Measurements from ENCODE around the gene LIN28B. TPM values are rescaled to one million over a fixed set of nuclear protein-coding genes. Genes with fewer than 3 reads are reported as not detected.

Gene LIN28B
- total and polyA plus RNA-seq, 4 donors: 0.12 to 0.14 TPM; not detected in 2

DNA sequence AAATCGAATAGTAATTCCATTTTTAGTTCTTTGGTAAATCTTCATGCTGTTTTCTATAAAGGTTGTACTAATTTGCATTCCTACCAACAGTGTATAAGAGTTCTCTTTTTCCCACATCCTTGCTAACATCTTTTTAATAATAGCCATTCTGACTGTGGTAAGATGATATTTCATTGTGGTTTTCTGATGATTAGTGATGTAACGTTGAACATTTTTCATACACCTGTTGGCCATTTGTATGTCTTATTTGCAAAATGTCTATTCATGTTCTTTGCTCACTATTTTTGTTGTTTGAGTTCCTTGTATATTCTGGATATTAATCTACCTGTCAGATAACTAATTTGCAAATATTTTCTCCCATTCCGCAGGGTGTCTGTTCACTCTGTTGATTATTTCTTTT is 64.5 kb downstream of the LIN28B start:
- DNase-seq (no peak), ATAC-seq (ENCODE audit: insufficient read depth, low FRiP score) (no peak)
- Histone ChIP-seq H3K4me3 (no peak overlapping the region), H3K9me3 (ENCODE audit: control insufficient read depth in 4 of 4, insufficient read depth in 3 of 4, low read length in 3 of 4) (no peaks in the 10 kb centered on the region), H3K27me3 (ENCODE audit: control insufficient read depth in 3 of 3, insufficient read depth in 3 of 3, low read length in 2 of 3) (no peaks in the 10 kb centered on the region), H3K36me3 (ENCODE audit: control insufficient read depth in 4 of 4, insufficient read depth in 4 of 4, low read length in 4 of 4) (no peaks in the 10 kb centered on the region), H3K27ac (ENCODE audit: low read depth in 1 of 2, low read length in 1 of 2) (no peak overlapping the region), H3K4me1 (ENCODE audit: control insufficient read depth in 5 of 5, insufficient read depth in 5 of 5, low read length in 5 of 5) (no peaks in the 10 kb centered on the region), H3K9ac (ENCODE audit: insufficient read depth in 1 of 2, low read length in 2 of 2) (no peak overlapping the region)
- WGBS, 2 donors: 92% methylated on average over 3 of the region's 3 CpGs
- TF ChIP-seq, protein P1, sequence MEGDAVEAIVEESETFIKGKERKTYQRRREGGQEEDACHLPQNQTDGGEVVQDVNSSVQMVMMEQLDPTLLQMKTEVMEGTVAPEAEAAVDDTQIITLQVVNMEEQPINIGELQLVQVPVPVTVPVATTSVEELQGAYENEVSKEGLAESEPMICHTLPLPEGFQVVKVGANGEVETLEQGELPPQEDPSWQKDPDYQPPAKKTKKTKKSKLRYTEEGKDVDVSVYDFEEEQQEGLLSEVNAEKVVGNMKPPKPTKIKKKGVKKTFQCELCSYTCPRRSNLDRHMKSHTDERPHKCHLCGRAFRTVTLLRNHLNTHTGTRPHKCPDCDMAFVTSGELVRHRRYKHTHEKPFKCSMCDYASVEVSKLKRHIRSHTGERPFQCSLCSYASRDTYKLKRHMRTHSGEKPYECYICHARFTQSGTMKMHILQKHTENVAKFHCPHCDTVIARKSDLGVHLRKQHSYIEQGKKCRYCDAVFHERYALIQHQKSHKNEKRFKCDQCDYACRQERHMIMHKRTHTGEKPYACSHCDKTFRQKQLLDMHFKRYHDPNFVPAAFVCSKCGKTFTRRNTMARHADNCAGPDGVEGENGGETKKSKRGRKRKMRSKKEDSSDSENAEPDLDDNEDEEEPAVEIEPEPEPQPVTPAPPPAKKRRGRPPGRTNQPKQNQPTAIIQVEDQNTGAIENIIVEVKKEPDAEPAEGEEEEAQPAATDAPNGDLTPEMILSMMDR (IDR thresholded peaks at IDR 0.05; ENCODE audit: control extremely low read depth, extremely low read depth): no peak

GRCh38 chr6:105022416-105022815 is 65.5 kb downstream of the LIN28B start:
- WGBS, 2 donors: 98 to 100% methylated on average over 1 of the region's 1 CpG
- Histone ChIP-seq H3K4me3 (no peak overlapping the region), H3K36me3 (ENCODE audit: control insufficient read depth in 4 of 4, insufficient read depth in 4 of 4, low read length in 4 of 4) (no peaks in the 10 kb centered on the region), H3K9ac (ENCODE audit: insufficient read depth in 1 of 2, low read length in 2 of 2) (no peak overlapping the region), H3K27ac (ENCODE audit: low read depth in 1 of 2, low read length in 1 of 2) (no peak overlapping the region), H3K4me1 (ENCODE audit: control insufficient read depth in 5 of 5, insufficient read depth in 5 of 5, low read length in 5 of 5) (no peaks in the 10 kb centered on the region), H3K9me3 (ENCODE audit: control insufficient read depth in 4 of 4, insufficient read depth in 3 of 4, low read length in 3 of 4) (no peaks in the 10 kb centered on the region), H3K27me3 (ENCODE audit: control insufficient read depth in 3 of 3, insufficient read depth in 3 of 3, low read length in 2 of 3) (no peaks in the 10 kb centered on the region)
- TF ChIP-seq, protein P1 (IDR thresholded peaks at IDR 0.05; ENCODE audit: control extremely low read depth, extremely low read depth): no peak
- DNase-seq: no peak
- ATAC-seq (ENCODE audit: insufficient read depth, low FRiP score): no peak

DNA sequence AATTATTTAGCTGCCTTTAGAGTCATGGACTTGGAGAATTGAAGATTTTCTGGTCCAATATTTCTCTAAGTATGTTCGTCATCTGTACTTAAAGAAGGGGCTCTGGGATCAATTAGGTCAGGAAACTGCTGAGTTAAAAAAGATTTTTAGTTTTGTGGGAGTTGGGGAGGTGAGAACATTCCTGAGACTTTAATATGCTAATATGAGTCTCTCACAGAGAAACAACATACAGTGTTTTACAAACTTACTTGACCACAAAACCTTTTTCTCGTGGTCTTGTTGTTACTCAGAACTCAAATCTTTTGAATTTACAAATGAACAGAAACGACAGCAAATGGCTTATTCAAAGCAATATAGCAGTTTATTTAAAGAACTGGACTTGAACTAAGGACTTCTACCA is 67.9 kb downstream of the LIN28B start:
- H3K27ac ChIP-seq (ENCODE audit: low read depth in 1 of 2, low read length in 1 of 2): no peak overlapping the region
- TF ChIP-seq, protein P1 (IDR thresholded peaks at IDR 0.05; ENCODE audit: control extremely low read depth, extremely low read depth): no peak
- ATAC-seq (ENCODE audit: insufficient read depth, low FRiP score) (no peak), DNase-seq (no peak)
- no peaks in the 10 kb centered on the region for H3K27me3 ChIP-seq (ENCODE audit: control insufficient read depth in 3 of 3, insufficient read depth in 3 of 3, low read length in 2 of 3)
- no peaks in the 10 kb centered on the region for H3K4me1 ChIP-seq (ENCODE audit: control insufficient read depth in 5 of 5, insufficient read depth in 5 of 5, low read length in 5 of 5)
- no peaks in the 10 kb centered on the region for H3K36me3 ChIP-seq (ENCODE audit: control insufficient read depth in 4 of 4, insufficient read depth in 4 of 4, low read length in 4 of 4)
- H3K9me3 ChIP-seq (ENCODE audit: control insufficient read depth in 4 of 4, insufficient read depth in 3 of 4, low read length in 3 of 4): no peaks in the 10 kb centered on the region
- H3K4me3 ChIP-seq: no peak overlapping the region
- WGBS, 2 donors: 57 to 69% methylated on average over 3 of the region's 3 CpGs
- no peak overlapping the region for H3K9ac ChIP-seq (ENCODE audit: insufficient read depth in 1 of 2, low read length in 2 of 2)

DNA sequence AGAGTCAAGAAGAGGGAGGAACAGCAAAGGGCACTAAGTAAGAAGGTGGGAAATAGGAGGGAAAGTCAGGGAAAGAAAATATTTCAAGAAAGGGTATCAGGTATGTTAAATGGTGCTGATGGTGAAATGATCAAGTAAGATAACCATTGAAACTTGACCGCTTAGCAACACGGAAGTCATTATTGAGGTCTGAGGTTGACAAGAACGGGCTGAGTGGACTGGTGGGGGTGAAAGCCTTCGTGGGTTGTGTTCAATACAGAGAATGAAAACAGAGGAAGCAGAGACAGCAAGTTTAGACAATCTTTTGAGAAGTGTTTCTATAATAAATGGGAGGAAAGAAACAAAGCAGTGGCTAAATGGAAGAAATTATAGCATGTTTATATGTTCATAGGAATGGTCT is 72.0 kb downstream of the LIN28B start:
- H3K4me1 ChIP-seq (ENCODE audit: control insufficient read depth in 5 of 5, insufficient read depth in 5 of 5, low read length in 5 of 5): no peaks in the 10 kb centered on the region
- DNase-seq: no peak
- H3K27me3 ChIP-seq (ENCODE audit: control insufficient read depth in 3 of 3, insufficient read depth in 3 of 3, low read length in 2 of 3): no peaks in the 10 kb centered on the region
- no peak overlapping the region for H3K9ac ChIP-seq (ENCODE audit: insufficient read depth in 1 of 2, low read length in 2 of 2)
- ATAC-seq (ENCODE audit: insufficient read depth, low FRiP score): no peak
- H3K9me3 ChIP-seq (ENCODE audit: control insufficient read depth in 4 of 4, insufficient read depth in 3 of 4, low read length in 3 of 4): no peaks in the 10 kb centered on the region
- H3K4me3 ChIP-seq: no peak overlapping the region
- WGBS, 2 donors: 80 to 91% methylated on average over 4 of the region's 4 CpGs
- H3K27ac ChIP-seq (ENCODE audit: low read depth in 1 of 2, low read length in 1 of 2): no peak overlapping the region
- H3K36me3 ChIP-seq (ENCODE audit: control insufficient read depth in 4 of 4, insufficient read depth in 4 of 4, low read length in 4 of 4): no peaks in the 10 kb centered on the region
- TF ChIP-seq, protein P1 (IDR thresholded peaks at IDR 0.05; ENCODE audit: control extremely low read depth, extremely low read depth): no peak

All from lung (tissue), 12 donors.